Hepatocyte (in vitro differentiated cells): Measurements from ENCODE around the gene KIRREL3. TPM values are rescaled to one million over a fixed set of nuclear protein-coding genes. Genes with fewer than 3 reads are reported as not detected.

Experiments used
- DNase-seq: peaks from one replicate; pipeline ENCODE4 v3.0.0-alpha.2; 2016; ENCODE audit warnings: low spot score
- H2AFZ ChIP-seq: fragments of 200-600 bp; sonication (generic); 2 replicates; pipeline ENCODE4 v1.6.0; 2016; ENCODE audit warnings: antibody characterized with exemption, mild to moderate bottlenecking
- H3K27ac ChIP-seq: fragments of 200-600 bp; sonication (generic); 2 replicates; pipeline ENCODE4 v1.5.1; 2016; ENCODE audit warnings: mild to moderate bottlenecking
- H3K27me3 ChIP-seq: fragments of 200-600 bp; sonication (generic); 2 replicates; pipeline ENCODE4 v1.6.1; 2016
- H3K36me3 ChIP-seq: fragments of 200-600 bp; sonication (generic); replicated peaks from 2 replicates; pipeline ENCODE4 v1.5.1; 2016; ENCODE audit warnings: low read depth; ENCODE audit not compliant: insufficient read depth
- H3K4me1 ChIP-seq: fragments of 200-600 bp; sonication (generic); 2 replicates; pipeline ENCODE4 v1.5.1; 2016; ENCODE audit warnings: mild to moderate bottlenecking, moderate library complexity; ENCODE audit not compliant: insufficient read depth
- H3K4me2 ChIP-seq: fragments of 200-600 bp; sonication (generic); 2 replicates; pipeline ENCODE4 v1.6.0; 2016
- H3K4me3 ChIP-seq: fragments of 200-600 bp; sonication (generic); 2 replicates; pipeline ENCODE4 v1.5.1; 2016; ENCODE audit warnings: mild to moderate bottlenecking
- H3K79me2 ChIP-seq: fragments of 200-600 bp; sonication (generic); 2 replicates; pipeline ENCODE4 v1.6.0; 2017; ENCODE audit warnings: mild to moderate bottlenecking
- H3K9me2 ChIP-seq: fragments of 200-600 bp; sonication (generic); replicated peaks from 2 replicates; pipeline ENCODE4 v1.6.0; 2017; ENCODE audit warnings: mild to moderate bottlenecking; ENCODE audit not compliant: insufficient read depth
- H3K9me3 ChIP-seq: fragments of 200-600 bp; sonication (generic); 2 replicates; pipeline ENCODE4 v1.5.1; 2016; ENCODE audit warnings: low read depth, mild to moderate bottlenecking
- H4K20me1 ChIP-seq: fragments of 200-600 bp; sonication (generic); 2 replicates; pipeline ENCODE4 v1.6.0; 2016; ENCODE audit warnings: mild to moderate bottlenecking; ENCODE audit not compliant: insufficient read depth, poor library complexity, severe bottlenecking
- EZH2 ChIP-seq: fragments of 200-600 bp; sonication (generic); IDR thresholded peaks from 2 replicates; pipeline ENCODE4 v1.6.1; 2016; ENCODE audit warnings: antibody characterized with exemption, mild to moderate bottlenecking, borderline replicate concordance
- EZH2phosphoT487 ChIP-seq: fragments of 200-600 bp; sonication (generic); IDR thresholded peaks from one replicate; pipeline ENCODE4 v1.6.1; 2018; ENCODE audit warnings: antibody characterized with exemption, mild to moderate bottlenecking, low read depth, moderate library complexity; ENCODE audit not compliant: unreplicated experiment, severe bottlenecking
- WGBS: methylation state at CpG from one replicate; pipeline ENCODE4 v1.1.6; 2016; ENCODE audit warnings: low lambda C conversion rate; ENCODE audit errors: missing lambda C conversion rate; 5-methylcytosine and 5-hydroxymethylcytosine counted together
- polyA plus RNA-seq: library from polyadenylated mRNA; unstranded; fragments of >200 nt; fragmentation: Nextera tagmentation; extraction: Ambion mirVana; gene quantifications from 2 replicates; pipeline ENCODE4 v1.2.1, GENCODE V29; 2016
- total RNA-seq: library from RNA; depleted of rRNA; stranded (reverse); fragments of >200 nt; gene quantifications from 2 replicates; pipeline ENCODE4 v1.2.3, GENCODE V29; 2014
- TF ChIP-seq, protein P1 (sequence below): fragments of 200-600 bp; sonication (generic); IDR thresholded peaks from 2 replicates; pipeline ENCODE4 v1.5.1; 2016; ENCODE audit warnings: antibody characterized with exemption, mild to moderate bottlenecking; ENCODE audit not compliant: poor library complexity

KIRREL3 gene
- total and polyA plus RNA-seq, 2 experiments from 2014 or later, result 0.33 to 0.86 TPM

GRCh38 chr11:126480410-126481302 is 519.9 kb downstream of the KIRREL3 start:
- no peaks in the 10 kb centered on the region for H3K27me3 ChIP-seq
- H3K4me3 ChIP-seq, result no peak overlapping the region
- no peaks in the 10 kb centered on the region for H4K20me1 ChIP-seq
- TF ChIP-seq EZH2phosphoT487, result no peak
- no peak for TF ChIP-seq EZH2
- TF ChIP-seq, protein P1, sequence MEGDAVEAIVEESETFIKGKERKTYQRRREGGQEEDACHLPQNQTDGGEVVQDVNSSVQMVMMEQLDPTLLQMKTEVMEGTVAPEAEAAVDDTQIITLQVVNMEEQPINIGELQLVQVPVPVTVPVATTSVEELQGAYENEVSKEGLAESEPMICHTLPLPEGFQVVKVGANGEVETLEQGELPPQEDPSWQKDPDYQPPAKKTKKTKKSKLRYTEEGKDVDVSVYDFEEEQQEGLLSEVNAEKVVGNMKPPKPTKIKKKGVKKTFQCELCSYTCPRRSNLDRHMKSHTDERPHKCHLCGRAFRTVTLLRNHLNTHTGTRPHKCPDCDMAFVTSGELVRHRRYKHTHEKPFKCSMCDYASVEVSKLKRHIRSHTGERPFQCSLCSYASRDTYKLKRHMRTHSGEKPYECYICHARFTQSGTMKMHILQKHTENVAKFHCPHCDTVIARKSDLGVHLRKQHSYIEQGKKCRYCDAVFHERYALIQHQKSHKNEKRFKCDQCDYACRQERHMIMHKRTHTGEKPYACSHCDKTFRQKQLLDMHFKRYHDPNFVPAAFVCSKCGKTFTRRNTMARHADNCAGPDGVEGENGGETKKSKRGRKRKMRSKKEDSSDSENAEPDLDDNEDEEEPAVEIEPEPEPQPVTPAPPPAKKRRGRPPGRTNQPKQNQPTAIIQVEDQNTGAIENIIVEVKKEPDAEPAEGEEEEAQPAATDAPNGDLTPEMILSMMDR, result peak; percentile 97
- H3K9me3 ChIP-seq, result no peaks in the 10 kb centered on the region
- H3K36me3 ChIP-seq, result no peaks in the 10 kb centered on the region
- H3K4me2 ChIP-seq, result peak overlapping the region; percentile 71
- 20% methylated on average over 19 of the region's 19 CpGs for WGBS
- H3K27ac ChIP-seq, result peak overlapping the region; percentile 68
- H2AFZ ChIP-seq, result peak overlapping the region; percentile 68
- H3K9me2 ChIP-seq, result no peaks in the 10 kb centered on the region
- peak; percentile 91 for DNase-seq
- peaks cover 4% of the 10 kb centered on the region for H3K4me1 ChIP-seq
- no peaks in the 10 kb centered on the region for H3K79me2 ChIP-seq

DNA sequence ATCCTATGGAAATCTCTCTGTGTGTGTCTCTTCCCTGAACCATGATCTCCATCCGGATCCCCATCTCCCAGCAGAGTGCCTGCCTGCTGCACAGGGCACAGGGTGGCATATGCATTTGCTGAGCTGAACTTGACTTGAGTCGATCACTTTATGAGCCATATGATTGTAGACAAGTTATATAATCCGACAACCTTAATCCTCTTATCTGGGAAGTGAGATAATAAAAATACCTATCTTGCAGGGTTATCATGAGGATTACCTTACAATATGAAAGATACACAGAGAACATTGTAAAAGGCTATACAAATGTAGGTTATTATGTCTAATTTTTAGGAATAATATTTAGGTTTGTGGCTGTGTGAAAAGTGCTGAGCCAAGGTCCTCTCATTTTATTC is 520.6 kb downstream of the KIRREL3 start:
- no peaks in the 10 kb centered on the region for H3K27me3 ChIP-seq
- 56% methylated on average over 3 of the region's 3 CpGs for WGBS
- H4K20me1 ChIP-seq, result no peaks in the 10 kb centered on the region
- H3K4me1 ChIP-seq, result peaks cover 4% of the 10 kb centered on the region
- H3K27ac ChIP-seq, result no peak overlapping the region
- no peaks in the 10 kb centered on the region for H3K79me2 ChIP-seq
- no peaks in the 10 kb centered on the region for H3K9me3 ChIP-seq
- no peak overlapping the region for H2AFZ ChIP-seq
- no peak overlapping the region for H3K4me3 ChIP-seq
- no peaks in the 10 kb centered on the region for H3K36me3 ChIP-seq
- H3K4me2 ChIP-seq, result peak overlapping the region; percentile 71
- TF ChIP-seq, protein P1, result no peak
- TF ChIP-seq EZH2 (no peak), EZH2phosphoT487 (peak; percentile 97)
- H3K9me2 ChIP-seq, result no peaks in the 10 kb centered on the region
- DNase-seq, result no peak

GRCh38 chr11:126479178-126479930 is 521.2 kb downstream of the KIRREL3 start:
- no peak for DNase-seq
- Histone ChIP-seq H3K4me2 (no peak overlapping the region), H3K9me2 (no peaks in the 10 kb centered on the region), H3K36me3 (no peaks in the 10 kb centered on the region), H4K20me1 (no peaks in the 10 kb centered on the region), H3K4me1 (peaks cover 4% of the 10 kb centered on the region), H3K9me3 (no peaks in the 10 kb centered on the region), H3K4me3 (no peak overlapping the region), H3K79me2 (no peaks in the 10 kb centered on the region), H2AFZ (no peak overlapping the region), H3K27ac (no peak overlapping the region), H3K27me3 (no peaks in the 10 kb centered on the region)
- TF ChIP-seq EZH2 (no peak), EZH2phosphoT487 (no peak)
- TF ChIP-seq, protein P1, result no peak
- WGBS, result 81% methylated on average over 15 of the region's 15 CpGs
